ENCODE results near the gene ZNF438.

ZNF438 gene

DNA sequence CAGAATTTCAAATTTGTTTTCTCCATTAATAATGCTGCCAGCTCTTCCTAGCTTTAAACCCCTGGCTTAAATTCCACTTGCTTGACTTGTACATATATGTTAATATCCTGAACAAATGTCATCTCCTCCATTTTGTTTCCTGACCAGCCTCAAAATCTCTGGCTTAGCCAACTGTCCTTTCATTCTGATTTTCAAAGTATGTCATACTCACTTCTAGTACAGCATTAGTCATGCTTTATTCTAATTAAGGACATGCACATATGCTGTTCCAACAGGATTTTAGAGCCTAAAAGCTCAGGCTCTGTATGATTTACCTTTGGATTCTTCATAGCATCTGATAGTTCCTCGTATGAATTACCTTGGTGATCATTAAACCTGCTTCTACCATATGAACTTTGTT lies 158.3 kb downstream of the ZNF438 start:
- Histone ChIP-seq H3K27me3 (ENCODE audit: insufficient read depth, low read length, poor library complexity) (no peaks in the 10 kb centered on the region), H3K56ac (ENCODE audit: low read length) (no peak overlapping the region), H3K23ac (ENCODE audit: low read length) (no peak overlapping the region), H3K18ac (ENCODE audit: low read length) (no peak overlapping the region), H2BK120ac (ENCODE audit: low read depth, low read length) (no peak overlapping the region), H3K79me2 (ENCODE audit: control insufficient read depth, insufficient read depth, low read length) (no peaks in the 10 kb centered on the region), H2BK15ac (replicated peaks; ENCODE audit: low read depth) (no peak overlapping the region), H4K8ac (ENCODE audit: low read depth, low read length) (no peak overlapping the region), H3K4me1 (ENCODE audit: control insufficient read depth, low read depth, low read length) (no peaks in the 10 kb centered on the region), H4K5ac (ENCODE audit: low read length) (no peak overlapping the region), H3K9ac (ENCODE audit: low read length) (no peak overlapping the region), H2BK5ac (ENCODE audit: low read length) (no peak overlapping the region), H3K27ac (ENCODE audit: low read depth, low read length) (no peak overlapping the region), H3K4ac (ENCODE audit: low read depth, low read length) (no peak overlapping the region), H2AK5ac (ENCODE audit: low read length) (no peak overlapping the region), H3K4me3 (ENCODE audit: low read length) (no peak overlapping the region), H3K4me2 (ENCODE audit: low read length) (no peak overlapping the region), H3K36me3 (ENCODE audit: control insufficient read depth, insufficient read depth, low read length) (no peaks in the 10 kb centered on the region), H3K79me1 (ENCODE audit: low read length) (no peaks in the 10 kb centered on the region)
- no peak for DNase-seq
- WGBS (ENCODE audit: extremely low coverage, insufficient coverage, low lambda C conversion rate), result no CpG with 5 or more reads among the region's 1 CpG

DNA sequence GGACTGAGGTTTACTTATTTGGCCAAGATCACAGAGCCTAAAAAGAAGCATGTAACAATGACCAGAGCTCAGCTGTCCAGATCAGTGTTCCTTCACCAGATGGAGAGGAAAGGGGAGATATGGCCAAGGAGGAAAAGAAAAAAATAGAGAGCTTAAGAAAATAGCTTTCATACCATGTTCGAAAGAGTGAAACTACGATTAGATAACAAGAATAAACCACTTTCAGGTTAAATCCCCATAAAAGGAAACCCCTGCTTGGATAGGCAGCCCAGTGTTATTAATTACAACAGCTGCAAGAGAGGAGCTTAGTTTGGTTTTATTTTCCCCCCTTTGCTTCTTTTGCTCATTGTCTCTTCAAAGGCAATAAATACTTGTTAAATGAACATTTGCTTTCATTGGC lies 160.8 kb downstream of the ZNF438 start:
- H3K23ac ChIP-seq (ENCODE audit: low read length), result no peak overlapping the region
- WGBS (ENCODE audit: extremely low coverage, insufficient coverage, low lambda C conversion rate), result no CpG with 5 or more reads among the region's 2 CpGs
- no peak for DNase-seq
- H3K9ac ChIP-seq (ENCODE audit: low read length), result no peak overlapping the region
- H3K79me1 ChIP-seq (ENCODE audit: low read length), result no peaks in the 10 kb centered on the region
- H2AK5ac ChIP-seq (ENCODE audit: low read length), result no peak overlapping the region
- H3K4me1 ChIP-seq (ENCODE audit: control insufficient read depth, low read depth, low read length), result no peaks in the 10 kb centered on the region
- no peaks in the 10 kb centered on the region for H3K79me2 ChIP-seq (ENCODE audit: control insufficient read depth, insufficient read depth, low read length)
- no peak overlapping the region for H3K56ac ChIP-seq (ENCODE audit: low read length)
- no peak overlapping the region for H3K27ac ChIP-seq (ENCODE audit: low read depth, low read length)
- no peak overlapping the region for H2BK120ac ChIP-seq (ENCODE audit: low read depth, low read length)
- H2BK5ac ChIP-seq (ENCODE audit: low read length), result no peak overlapping the region
- no peaks in the 10 kb centered on the region for H3K27me3 ChIP-seq (ENCODE audit: insufficient read depth, low read length, poor library complexity)
- no peak overlapping the region for H3K4me3 ChIP-seq (ENCODE audit: low read length)
- H4K8ac ChIP-seq (ENCODE audit: low read depth, low read length), result no peak overlapping the region
- no peak overlapping the region for H3K18ac ChIP-seq (ENCODE audit: low read length)
- H4K5ac ChIP-seq (ENCODE audit: low read length), result no peak overlapping the region
- H3K36me3 ChIP-seq (ENCODE audit: control insufficient read depth, insufficient read depth, low read length), result no peaks in the 10 kb centered on the region
- no peak overlapping the region for H3K4ac ChIP-seq (ENCODE audit: low read depth, low read length)
- H2BK15ac ChIP-seq (replicated peaks; ENCODE audit: low read depth), result no peak overlapping the region
- no peak overlapping the region for H3K4me2 ChIP-seq (ENCODE audit: low read length)

DNA sequence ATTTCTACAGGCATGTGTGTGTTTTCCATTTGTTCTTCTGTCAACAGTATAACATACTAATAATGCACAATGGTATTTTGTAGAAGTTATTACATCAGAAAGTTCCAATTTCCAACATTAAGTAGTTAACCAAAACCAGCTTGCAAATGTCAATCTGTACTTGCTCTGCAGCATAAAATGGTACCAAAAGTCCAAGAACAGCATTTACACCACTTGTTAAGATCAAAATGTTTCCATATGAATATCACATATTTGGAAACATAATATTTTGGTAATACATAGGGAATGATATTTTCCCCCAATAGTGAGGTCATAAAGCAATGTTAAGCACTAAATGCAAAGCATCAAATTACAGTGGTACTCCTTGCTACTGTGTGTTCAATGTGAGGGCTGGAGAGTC lies 162.1 kb downstream of the ZNF438 start:
- no peak overlapping the region for H2BK5ac ChIP-seq (ENCODE audit: low read length)
- DNase-seq, result no peak
- H3K4me3 ChIP-seq (ENCODE audit: low read length), result no peak overlapping the region
- no peaks in the 10 kb centered on the region for H3K79me1 ChIP-seq (ENCODE audit: low read length)
- no peak overlapping the region for H3K56ac ChIP-seq (ENCODE audit: low read length)
- H3K4me2 ChIP-seq (ENCODE audit: low read length), result no peak overlapping the region
- no peaks in the 10 kb centered on the region for H3K36me3 ChIP-seq (ENCODE audit: control insufficient read depth, insufficient read depth, low read length)
- H3K18ac ChIP-seq (ENCODE audit: low read length), result no peak overlapping the region
- H2BK15ac ChIP-seq (replicated peaks; ENCODE audit: low read depth), result no peak overlapping the region
- no peak overlapping the region for H2BK120ac ChIP-seq (ENCODE audit: low read depth, low read length)
- H3K4me1 ChIP-seq (ENCODE audit: control insufficient read depth, low read depth, low read length), result no peaks in the 10 kb centered on the region
- H4K8ac ChIP-seq (ENCODE audit: low read depth, low read length), result no peak overlapping the region
- no peak overlapping the region for H4K5ac ChIP-seq (ENCODE audit: low read length)
- no peaks in the 10 kb centered on the region for H3K79me2 ChIP-seq (ENCODE audit: control insufficient read depth, insufficient read depth, low read length)
- H2AK5ac ChIP-seq (ENCODE audit: low read length), result no peak overlapping the region
- no peak overlapping the region for H3K27ac ChIP-seq (ENCODE audit: low read depth, low read length)
- H3K4ac ChIP-seq (ENCODE audit: low read depth, low read length), result no peak overlapping the region
- H3K9ac ChIP-seq (ENCODE audit: low read length), result no peak overlapping the region
- H3K27me3 ChIP-seq (ENCODE audit: insufficient read depth, low read length, poor library complexity), result no peaks in the 10 kb centered on the region
- no peak overlapping the region for H3K23ac ChIP-seq (ENCODE audit: low read length)

DNA sequence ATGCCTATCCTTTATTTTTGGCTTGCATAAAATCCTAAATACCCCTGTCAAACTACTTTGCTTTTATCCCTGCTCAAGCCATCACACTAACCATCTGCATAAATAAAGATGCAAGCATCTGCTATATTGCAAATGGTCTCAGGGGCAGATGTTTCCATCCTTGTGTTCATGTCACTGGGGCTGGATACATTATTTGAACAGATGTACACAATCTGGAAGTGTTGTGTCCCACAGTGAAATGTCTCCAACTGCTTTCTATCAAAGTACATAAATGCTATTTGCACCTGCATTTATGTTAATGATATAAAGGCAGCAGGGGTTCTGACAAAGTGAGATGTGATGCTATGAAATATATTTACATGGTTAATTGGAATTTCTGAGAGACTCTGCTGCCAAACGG lies 163.1 kb downstream of the ZNF438 start:
- Histone ChIP-seq H3K56ac (ENCODE audit: low read length) (no peak overlapping the region), H3K79me1 (ENCODE audit: low read length) (no peaks in the 10 kb centered on the region), H3K23ac (ENCODE audit: low read length) (no peak overlapping the region), H3K4me2 (ENCODE audit: low read length) (no peak overlapping the region), H3K18ac (ENCODE audit: low read length) (no peak overlapping the region), H4K8ac (ENCODE audit: low read depth, low read length) (no peak overlapping the region), H3K4ac (ENCODE audit: low read depth, low read length) (no peak overlapping the region), H3K4me3 (ENCODE audit: low read length) (no peak overlapping the region), H3K27me3 (ENCODE audit: insufficient read depth, low read length, poor library complexity) (no peaks in the 10 kb centered on the region), H2BK120ac (ENCODE audit: low read depth, low read length) (no peak overlapping the region), H3K36me3 (ENCODE audit: control insufficient read depth, insufficient read depth, low read length) (no peaks in the 10 kb centered on the region), H3K27ac (ENCODE audit: low read depth, low read length) (no peak overlapping the region), H2AK5ac (ENCODE audit: low read length) (no peak overlapping the region), H2BK5ac (ENCODE audit: low read length) (no peak overlapping the region), H3K4me1 (ENCODE audit: control insufficient read depth, low read depth, low read length) (no peaks in the 10 kb centered on the region), H2BK15ac (replicated peaks; ENCODE audit: low read depth) (no peak overlapping the region), H4K5ac (ENCODE audit: low read length) (no peak overlapping the region), H3K9ac (ENCODE audit: low read length) (no peak overlapping the region), H3K79me2 (ENCODE audit: control insufficient read depth, insufficient read depth, low read length) (no peaks in the 10 kb centered on the region)
- no CpG with 5 or more reads among the region's 1 CpG for WGBS (ENCODE audit: extremely low coverage, insufficient coverage, low lambda C conversion rate)
- DNase-seq, result no peak

DNA sequence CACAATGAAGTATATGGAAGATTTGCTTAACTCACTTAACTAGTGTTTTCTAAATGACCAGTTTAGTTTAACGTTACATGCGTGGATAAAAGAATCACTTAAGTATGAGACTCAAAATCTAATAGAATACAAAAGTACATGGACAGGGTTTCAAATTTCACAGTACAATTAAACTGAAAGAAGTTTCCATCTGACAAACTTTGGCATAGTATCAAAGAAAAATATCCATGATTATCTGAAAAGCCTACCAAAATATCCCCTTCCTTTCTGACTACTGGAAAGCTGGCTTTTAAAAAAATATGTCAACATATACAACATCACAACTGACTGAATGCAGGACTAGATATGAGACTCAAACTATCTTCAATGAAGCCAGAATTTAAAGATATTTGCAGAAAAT lies 164.8 kb downstream of the ZNF438 start:
- H3K4me2 ChIP-seq (ENCODE audit: low read length), result no peak overlapping the region
- no peak overlapping the region for H3K4me3 ChIP-seq (ENCODE audit: low read length)
- H2AK5ac ChIP-seq (ENCODE audit: low read length), result no peak overlapping the region
- no peak for DNase-seq
- no peaks in the 10 kb centered on the region for H3K27me3 ChIP-seq (ENCODE audit: insufficient read depth, low read length, poor library complexity)
- no CpG with 5 or more reads among the region's 2 CpGs for WGBS (ENCODE audit: extremely low coverage, insufficient coverage, low lambda C conversion rate)
- H4K8ac ChIP-seq (ENCODE audit: low read depth, low read length), result no peak overlapping the region
- no peaks in the 10 kb centered on the region for H3K36me3 ChIP-seq (ENCODE audit: control insufficient read depth, insufficient read depth, low read length)
- H3K27ac ChIP-seq (ENCODE audit: low read depth, low read length), result no peak overlapping the region
- H2BK120ac ChIP-seq (ENCODE audit: low read depth, low read length), result no peak overlapping the region
- H2BK15ac ChIP-seq (replicated peaks; ENCODE audit: low read depth), result no peak overlapping the region
- no peaks in the 10 kb centered on the region for H3K79me2 ChIP-seq (ENCODE audit: control insufficient read depth, insufficient read depth, low read length)
- no peak overlapping the region for H3K4ac ChIP-seq (ENCODE audit: low read depth, low read length)
- H3K79me1 ChIP-seq (ENCODE audit: low read length), result no peaks in the 10 kb centered on the region
- H4K5ac ChIP-seq (ENCODE audit: low read length), result no peak overlapping the region
- H2BK5ac ChIP-seq (ENCODE audit: low read length), result no peak overlapping the region
- no peak overlapping the region for H3K18ac ChIP-seq (ENCODE audit: low read length)
- H3K4me1 ChIP-seq (ENCODE audit: control insufficient read depth, low read depth, low read length), result no peaks in the 10 kb centered on the region
- no peak overlapping the region for H3K9ac ChIP-seq (ENCODE audit: low read length)
- H3K23ac ChIP-seq (ENCODE audit: low read length), result no peak overlapping the region
- H3K56ac ChIP-seq (ENCODE audit: low read length), result no peak overlapping the region

DNA sequence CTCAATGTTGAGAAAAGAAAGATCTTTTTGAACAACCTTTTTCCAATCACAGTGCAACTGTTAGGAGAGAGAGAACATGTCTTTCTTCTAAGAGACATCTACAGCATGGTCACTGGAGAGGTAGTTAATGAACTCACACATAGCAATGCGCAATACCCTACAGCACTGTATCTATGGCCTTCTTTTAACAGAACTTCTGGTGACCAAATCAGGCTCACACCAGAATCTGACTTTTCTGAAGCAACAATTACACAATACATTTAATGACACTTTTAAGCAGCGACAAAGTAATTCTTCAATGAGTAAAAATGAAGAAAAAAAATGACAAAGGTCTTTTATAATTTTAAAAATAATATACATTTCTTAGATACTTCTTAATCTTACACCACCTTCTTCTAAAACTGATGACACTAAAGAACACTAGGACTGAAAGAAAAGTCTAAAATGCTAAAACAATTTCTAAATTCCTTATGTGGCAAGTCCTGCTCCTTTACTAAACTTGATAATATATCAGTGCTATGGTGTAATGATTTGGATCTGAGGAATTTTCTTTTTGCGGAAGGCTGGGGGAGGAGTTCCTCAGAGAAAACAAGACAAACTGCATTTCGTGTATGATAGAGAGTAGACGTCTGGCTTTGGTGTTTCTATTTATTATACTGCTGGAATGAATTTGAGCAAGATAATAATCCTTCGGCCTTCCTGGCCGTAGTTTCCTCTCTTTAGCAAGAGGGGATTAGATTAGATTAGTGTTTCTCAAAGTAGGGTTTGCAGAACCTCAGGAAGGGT lies 166.3 kb downstream of the ZNF438 start:
- DNase-seq, result no peak
- Histone ChIP-seq H3K79me2 (ENCODE audit: control insufficient read depth, insufficient read depth, low read length) (no peaks in the 10 kb centered on the region), H4K8ac (ENCODE audit: low read depth, low read length) (no peak overlapping the region), H3K4me2 (ENCODE audit: low read length) (no peak overlapping the region), H2BK15ac (replicated peaks; ENCODE audit: low read depth) (no peak overlapping the region), H3K4me1 (ENCODE audit: control insufficient read depth, low read depth, low read length) (peaks cover 2% of the 10 kb centered on the region), H3K18ac (ENCODE audit: low read length) (no peak overlapping the region), H3K27ac (ENCODE audit: low read depth, low read length) (no peak overlapping the region), H3K4me3 (ENCODE audit: low read length) (no peak overlapping the region), H4K5ac (ENCODE audit: low read length) (no peak overlapping the region), H3K4ac (ENCODE audit: low read depth, low read length) (no peak overlapping the region), H3K36me3 (ENCODE audit: control insufficient read depth, insufficient read depth, low read length) (no peaks in the 10 kb centered on the region), H3K23ac (ENCODE audit: low read length) (no peak overlapping the region), H3K79me1 (ENCODE audit: low read length) (no peaks in the 10 kb centered on the region), H2AK5ac (ENCODE audit: low read length) (no peak overlapping the region), H3K56ac (ENCODE audit: low read length) (no peak overlapping the region), H3K27me3 (ENCODE audit: insufficient read depth, low read length, poor library complexity) (no peaks in the 10 kb centered on the region), H2BK120ac (ENCODE audit: low read depth, low read length) (no peak overlapping the region), H2BK5ac (ENCODE audit: low read length) (no peak overlapping the region), H3K9ac (ENCODE audit: low read length) (no peak overlapping the region)
- WGBS (ENCODE audit: extremely low coverage, insufficient coverage, low lambda C conversion rate), result no CpG with 5 or more reads among the region's 7 CpGs

All from mesendoderm (in vitro differentiated cells).